Germinal center (tissue), 1 donor: Measurements from ENCODE around the gene C3.
"Not testable (repeated sequence)": the region's sequence is repeated elsewhere in the genome, so short reads cannot be mapped to it uniquely, and the experiment has no call there.

Experiments used
- DNase-seq: peaks from one replicate; pipeline ENCODE4 v3.0.0; 2012; ENCODE audit warnings: mixed read lengths, low spot score

C3 gene

DNA sequence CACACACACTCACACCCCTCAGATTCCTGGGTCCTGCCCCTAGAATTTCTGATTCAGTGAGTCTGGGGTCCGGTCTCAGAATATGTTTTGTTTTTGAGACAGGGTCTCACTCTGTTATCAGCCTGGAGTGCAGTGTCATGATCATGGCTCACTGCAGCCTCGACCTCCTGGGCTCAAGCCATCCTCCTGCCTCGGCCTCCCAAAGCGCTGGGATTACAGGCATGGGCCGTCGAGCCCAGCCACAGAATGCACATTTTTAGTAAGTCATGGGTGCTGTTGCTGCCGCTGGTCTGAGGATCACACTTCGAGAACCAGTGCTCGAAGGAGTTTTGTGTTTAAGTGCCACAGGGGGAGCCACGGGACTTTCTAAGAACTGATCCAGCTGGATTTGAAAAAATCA is 28.4 kb downstream of the C3 start:
- DNase-seq: no peak

DNA sequence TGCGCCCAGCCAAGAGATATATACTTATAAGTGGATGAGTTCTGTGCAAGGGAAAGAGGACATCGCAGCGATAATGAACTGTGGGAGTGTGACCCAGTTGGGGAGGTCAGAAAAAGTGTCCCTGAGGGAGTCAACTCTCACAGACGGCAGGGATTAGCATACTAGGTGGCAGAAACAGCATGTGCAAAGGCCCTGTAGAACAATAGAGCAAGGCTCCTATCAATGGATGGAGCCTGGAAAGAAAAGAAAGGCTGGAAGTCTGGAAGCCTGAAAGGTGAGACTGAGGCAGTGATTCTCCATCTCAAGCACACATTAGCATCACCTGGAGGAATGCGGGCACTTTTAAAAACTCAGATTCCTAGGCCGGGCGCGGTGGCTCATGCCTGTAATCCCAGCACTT is 29.1 kb downstream of the C3 start:
- no peak for DNase-seq

DNA sequence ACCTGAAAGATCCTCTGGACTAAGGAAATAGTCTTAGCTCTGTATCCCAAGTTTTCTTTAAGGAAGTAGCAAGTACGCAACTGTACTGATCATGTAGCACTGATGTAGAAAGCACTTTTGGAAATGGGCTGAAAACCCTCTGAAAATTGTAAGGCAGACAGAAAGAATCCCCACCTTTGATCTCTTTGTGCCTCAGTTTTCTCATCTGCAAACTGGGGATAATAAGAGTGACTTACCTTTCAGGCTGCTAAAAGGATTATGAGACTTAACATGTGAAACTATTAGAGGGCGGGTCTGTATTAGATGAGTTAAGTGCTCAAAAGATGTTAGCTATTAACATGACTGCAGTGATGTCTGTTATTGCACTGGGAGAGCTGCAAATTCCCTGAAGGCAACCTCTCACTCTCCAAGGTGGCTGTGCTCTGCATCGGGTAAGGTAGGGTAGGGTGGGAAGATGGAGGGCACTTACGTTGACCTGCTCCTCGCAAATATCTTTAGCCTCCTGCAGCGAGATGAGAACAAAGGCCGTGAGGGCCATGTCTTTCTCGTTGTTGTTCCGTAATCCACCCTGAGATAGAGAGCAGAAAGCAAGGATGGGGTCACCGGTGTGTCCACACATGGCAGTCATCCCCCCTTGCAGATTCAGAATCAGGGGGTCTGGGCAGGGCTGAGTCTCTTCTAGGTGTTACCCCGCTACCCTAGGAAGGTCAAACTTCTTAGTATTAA is 30.1 kb downstream of the C3 start:
- no peak for DNase-seq

DNA sequence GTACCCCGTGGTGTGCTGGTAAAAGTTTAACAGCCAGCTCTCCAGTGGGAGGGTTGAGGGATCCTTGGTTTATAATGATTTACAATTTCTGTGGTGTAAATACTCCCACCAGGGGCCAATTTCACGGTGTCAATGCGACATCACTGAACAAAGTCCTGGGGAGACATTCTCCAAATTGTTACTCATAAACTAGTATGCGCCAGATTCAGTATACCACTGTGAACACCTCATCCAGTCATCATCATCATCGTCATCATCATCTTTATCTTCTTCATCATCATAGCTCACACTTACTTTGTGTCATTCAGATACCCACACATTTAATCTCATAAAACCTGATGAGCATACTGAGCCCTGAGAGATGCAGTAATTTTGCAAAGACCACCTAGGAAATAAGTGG is 33.3 kb downstream of the C3 start:
- DNase-seq: no peak

DNA sequence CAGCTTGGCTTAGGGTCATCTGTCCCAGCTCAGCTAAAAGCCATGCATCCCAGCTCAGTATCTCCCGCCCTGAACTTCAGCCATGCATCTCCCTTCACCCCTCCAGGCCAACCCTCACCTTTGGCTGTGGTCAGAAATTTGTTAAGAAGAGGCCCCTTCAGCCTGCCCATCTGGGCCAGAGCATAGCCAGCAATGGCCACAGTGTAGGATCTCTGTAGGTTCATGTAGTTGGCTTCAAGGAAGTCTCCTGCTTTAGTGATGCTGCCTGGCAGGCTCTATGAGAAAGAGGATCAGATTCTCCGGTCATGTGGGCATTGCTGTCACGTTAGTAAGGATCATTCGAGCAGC is 33.8 kb downstream of the C3 start:
- DNase-seq: no peak

DNA sequence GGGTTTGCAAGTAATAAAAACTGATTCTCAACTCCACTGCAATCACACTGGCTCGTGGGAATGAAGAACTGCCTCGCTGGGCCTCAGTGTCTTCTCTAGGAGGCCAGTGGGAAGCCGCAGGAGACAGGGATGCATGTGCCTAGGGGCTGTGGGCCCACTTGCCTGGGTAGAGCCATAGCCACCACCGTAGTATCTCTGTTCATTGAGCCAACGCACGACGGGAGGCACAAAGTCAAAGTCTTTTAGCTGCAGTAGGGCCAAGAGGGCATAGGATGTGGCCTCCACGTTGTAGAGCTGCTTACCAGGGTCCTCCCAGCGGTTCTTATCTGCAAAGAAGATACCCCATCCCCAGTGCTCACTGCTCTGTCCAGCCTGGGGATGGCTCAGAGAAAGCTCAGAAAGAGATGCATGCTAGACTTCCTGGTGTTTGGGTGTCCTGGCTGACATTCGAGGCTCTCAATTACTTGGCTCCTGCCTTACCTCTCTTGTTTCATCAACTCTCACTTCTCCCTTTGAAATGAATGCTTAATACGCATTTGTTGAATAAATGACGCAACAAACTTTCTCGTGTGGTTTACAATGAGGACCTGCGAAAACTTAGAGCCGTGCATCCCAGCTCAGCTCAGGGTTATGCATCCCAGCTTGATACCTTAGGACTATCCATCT is 34.4 kb downstream of the C3 start:
- no peak for DNase-seq

DNA sequence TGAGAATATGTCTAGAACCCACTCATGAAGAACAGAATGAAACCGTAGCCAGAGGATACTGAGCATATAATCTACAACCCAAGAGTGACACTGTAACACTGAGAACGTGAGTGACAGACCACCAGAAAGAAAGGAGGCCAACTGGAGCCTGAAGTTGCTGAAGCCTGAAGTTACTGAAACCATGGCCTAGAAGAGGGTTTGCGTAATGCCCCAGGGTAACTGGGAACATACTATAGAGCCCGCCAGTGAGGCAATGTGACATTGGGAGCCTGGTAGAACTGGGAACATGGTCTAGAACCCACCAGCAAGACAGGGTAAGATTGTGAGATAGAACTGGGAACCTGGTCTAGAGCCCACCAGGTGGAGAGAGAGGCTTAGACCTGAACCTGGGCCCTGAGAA is 35.0 kb downstream of the C3 start:
- DNase-seq: no peak

DNA sequence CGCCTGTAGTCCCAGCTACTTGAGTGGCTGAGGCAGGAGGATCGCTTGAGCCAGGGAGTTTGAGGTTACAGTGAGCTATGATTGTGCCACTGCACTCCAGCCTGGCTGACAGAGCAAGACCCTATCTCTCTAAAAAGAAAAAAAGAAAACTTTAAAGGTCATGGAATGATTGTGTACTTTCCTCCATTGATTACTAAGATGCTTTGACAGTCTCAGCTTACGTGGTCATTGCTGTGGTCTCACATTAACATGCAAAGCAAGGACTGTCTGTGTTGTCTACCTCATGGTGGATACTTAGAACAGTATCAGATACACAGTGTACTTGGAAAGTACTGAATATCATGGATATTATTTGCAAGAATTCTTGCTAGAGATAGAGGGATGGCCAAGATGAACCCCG is 36.5 kb downstream of the C3 start:
- DNase-seq: no peak

DNA sequence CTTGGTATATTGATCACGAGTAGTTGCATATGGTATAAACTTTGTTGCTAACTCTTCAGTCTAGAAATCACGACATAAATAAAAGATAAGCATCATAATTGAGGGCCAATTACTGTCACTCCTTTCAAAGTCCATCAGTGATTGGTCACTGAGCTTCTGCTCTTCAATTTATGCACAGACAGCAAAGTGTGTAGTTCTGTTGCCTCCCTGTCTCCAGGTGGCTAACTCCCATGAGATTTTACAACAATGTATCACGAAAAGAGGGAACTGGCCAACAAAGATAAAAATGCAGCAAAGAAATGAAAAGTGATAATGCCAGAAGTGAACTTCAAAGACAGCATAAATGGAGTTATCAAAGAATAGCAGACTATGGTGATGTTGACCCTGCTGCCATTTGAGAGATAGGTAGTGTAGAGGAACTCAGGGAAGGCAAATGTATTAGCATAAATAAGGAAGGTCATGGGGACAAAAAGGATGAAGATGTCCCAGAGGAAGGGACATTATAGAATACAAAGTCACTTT is 37.8 kb downstream of the C3 start:
- no peak for DNase-seq

DNA sequence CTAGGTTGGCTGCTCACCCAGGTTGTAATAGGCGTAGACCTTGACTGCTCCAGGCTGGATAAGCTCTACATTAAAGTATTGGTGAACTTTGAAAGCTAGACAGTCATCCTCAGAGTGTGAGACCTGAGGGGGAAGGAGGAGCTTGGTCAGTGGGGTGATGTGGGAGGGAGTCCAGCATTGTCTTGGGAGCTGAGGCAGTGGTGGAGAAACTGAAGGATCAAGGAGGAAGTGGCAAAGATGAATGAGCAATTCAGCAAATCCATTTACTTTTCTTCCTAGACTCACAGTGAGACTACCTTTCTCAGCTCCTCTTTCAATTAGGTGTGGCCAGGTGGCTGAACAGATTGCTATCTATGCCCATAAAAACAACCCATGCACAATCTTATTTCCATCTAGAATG is 40.3 kb downstream of the C3 start:
- DNase-seq: no peak

DNA sequence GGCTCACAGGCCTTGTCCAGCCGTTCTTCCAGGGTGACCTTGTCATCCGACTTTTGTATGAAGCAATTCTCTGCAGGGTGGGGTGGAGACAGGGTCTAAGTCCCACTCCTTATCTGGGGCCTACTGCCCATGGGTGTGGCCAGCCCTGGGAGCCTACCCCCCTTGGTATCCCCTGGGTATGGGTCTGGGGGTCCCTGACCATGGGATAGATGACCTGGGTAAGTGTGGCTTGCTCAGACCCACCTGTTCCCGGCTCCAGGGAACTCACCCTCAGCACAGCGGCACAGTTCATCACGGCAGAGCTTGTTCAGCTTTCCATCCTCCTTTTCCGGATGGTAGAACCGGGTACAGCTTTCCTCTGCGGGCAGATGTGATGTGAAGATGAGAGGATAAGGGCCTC is 41.3 kb downstream of the C3 start:
- no peak for DNase-seq

DNA sequence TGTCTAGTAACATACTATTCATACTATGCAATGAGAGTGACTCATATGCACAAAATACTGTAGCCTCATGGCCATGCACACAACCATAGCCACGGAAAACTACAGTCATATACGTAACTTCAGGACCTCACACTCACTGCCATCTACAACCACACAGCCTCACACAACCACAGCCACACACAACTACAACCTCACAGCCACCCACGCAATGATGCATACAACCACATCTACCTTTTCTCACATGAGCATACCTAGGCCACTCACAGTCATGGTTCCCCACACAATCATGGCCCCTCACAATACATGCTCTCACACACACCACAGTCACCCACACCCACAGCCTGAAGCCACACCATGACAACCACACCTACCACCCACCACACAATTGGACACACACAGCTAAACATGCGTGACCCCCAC is 41.8 kb downstream of the C3 start:
- no peak for DNase-seq

DNA sequence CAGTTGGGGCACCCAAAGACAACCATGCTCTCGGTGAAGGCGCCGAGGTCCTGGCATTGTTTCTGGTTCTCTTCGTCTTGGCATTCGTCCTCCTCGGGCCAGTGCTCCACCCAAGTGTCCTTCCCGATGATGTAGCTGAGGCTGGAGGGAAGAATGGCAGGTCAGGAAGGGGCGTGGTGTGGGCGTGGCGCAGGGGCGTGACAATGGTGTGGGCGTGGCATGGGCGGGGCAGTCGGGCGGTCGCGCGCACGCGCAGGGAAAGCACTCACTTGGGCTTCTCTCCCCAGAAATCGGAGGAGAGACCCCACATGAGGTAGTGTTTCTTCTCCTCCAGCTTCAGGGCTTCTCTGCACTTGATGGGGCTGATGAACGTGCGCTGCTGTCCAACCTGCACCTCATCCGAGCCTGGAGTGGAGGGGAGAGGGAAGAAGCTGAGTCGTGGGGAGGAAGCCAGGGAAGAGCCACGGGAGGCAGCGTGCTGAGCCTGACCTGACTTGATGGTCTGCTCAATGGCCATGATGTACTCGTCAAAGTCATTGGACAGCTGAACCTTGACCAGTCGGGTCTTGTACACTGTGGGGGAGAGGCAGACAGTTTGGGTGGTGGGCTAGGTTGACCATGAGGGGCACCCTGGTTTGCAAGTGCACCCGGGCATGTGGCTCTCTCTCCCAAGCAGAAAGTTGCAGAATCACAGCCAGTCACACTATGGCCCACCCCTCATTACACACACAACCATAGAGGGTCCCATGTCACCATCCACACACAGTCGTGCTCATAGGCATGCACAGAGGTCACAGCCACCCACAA is 42.4 kb downstream of the C3 start:
- peak; percentile 39 for DNase-seq

DNA sequence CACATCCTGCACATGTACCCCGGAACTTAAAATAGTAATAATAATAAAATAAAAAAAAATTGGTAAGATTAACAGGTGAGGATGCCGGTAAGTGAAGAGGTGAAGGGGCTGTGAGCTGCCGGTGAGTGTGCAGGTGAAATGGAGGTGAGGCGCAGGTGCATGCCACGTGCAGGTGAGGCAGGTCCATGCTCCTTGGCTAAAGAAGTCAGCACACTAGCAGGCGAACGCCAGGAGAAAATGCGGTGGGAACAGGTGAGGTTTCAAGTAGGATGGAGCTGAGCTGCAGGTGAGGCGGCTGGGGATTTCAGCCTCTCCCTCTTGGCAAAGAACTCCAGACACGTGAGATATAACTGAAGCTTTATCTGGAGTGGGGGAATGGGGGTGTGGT is 43.0 kb downstream of the C3 start:
- no peak for DNase-seq

DNA sequence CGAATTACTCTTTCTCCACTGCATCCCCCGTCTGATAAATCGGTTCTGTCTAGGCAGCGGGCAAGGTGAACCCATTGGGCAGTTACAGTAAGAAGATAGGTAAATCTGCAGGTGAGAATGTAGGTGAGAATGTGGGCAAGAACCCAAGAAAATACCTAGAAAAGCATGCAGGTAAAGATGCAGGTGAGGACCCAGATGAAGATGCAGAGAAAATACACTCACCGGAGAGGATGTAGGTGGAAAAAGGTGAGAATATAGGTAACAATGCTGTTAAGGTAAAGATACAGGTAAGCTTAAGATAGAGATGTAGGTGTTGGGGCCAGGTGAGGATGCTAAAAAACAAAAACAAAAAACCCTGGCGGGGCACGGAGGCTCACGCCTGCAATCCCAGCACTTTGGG is 44.2 kb downstream of the C3 start:
- DNase-seq: no peak

DNA sequence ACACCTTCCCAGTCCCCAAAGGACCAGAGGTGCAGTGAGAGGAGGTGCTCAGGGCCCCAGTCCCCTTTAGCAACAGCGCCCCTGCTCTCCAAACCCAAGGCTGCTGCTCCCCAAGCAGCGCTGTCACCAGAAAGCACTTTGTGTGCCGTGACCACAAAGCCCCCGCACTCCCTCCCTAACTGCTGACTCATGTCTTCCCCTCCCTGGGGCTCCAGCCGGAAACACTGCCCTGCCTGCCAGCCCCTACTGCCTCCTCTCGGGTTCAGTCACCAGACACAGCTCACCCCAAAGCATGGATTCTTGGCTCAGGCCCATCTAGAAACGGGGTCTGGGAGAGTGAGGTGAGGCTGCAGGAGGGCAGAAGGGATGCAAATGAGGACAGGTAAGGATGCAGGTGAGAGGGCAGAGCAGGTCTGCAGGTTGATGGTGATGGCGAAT is 45.6 kb downstream of the C3 start:
- DNase-seq: peak; percentile 26

DNA sequence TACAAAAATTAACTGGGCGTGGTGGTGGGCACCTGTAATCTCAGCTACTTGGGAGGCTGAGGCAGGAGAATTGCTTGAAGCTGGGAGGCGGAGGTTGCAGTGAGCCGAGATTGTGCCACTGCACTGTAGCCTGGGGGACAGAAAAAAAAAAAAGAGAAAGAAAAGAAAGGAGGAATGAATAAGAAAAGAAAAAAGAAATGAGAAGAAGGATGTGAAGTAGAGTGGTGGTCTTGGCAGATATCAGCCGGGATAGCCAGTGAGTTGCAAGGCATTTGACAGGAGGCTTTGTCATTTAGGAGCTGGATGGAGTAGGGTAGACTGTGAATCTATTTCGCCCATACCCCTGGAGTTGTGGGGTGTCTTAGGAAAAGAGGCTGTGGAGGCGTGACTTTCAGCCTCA is 46.0 kb downstream of the C3 start:
- DNase-seq: not testable (repeated sequence)

DNA sequence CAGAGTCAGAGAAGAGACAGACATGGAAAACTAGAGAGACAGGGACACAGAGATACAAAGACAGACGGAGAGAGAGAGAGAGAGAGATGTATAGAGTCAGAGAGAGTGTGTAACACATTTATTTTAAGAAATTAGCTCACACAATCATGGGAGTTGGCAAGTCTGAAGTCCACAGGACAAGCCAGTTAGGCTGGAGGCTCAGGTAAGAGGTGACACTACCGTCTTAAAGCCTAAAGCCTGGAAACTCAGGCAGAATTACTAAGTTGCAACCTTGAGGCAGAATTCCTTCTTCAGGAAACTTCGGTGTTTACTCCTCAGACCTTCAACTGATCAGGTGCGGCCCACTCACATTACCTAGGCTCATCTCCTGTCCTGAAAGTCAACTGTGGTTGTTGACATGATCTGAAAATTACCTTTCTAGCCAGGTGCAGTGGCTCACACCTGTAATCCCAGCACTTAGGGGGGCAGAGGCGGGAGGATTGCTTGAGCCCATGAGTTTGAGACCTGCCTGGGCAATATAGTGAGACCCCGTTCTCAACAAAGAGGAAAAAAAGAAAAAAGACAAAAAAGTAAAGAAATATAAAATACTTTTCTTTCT is 47.7 kb downstream of the C3 start:
- no peak for DNase-seq

DNA sequence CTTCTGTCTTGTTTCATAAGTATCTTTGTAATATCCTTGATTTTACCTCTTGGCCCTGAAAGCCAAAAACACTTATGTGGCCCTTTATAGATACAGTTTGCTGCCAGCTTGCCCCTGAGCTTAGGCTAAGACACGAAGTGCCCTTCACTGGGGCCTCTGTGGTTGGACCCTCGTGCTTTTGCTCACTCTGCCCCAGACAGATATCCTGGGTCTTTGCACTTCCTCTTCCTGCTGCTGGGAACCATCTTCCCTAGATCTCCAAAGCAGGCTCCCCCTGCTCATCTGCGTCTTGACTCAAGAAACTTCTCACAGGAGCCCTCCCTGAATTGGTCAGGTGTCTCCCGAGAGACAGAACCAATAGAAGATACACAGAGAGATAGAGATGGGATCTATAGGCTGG is 48.5 kb downstream of the C3 start:
- DNase-seq: no peak

DNA sequence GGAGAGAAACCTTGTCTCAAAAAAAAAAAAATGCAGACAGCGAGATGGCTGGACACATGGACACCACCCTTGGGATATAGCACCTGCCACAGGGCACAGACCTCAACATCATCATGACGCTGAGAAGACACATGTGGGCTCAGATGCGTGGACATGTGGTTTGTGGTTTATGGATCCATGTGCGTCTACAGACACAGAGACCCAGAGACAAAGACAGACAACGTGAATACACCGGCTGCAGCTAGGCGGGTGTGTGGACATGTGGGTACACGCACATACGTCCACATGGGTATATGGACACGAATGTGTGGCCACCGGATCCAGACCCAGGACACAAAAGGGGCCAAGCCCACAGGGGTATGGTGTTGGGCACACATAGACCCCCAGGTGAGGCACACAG is 51.8 kb downstream of the C3 start:
- DNase-seq: no peak

DNA sequence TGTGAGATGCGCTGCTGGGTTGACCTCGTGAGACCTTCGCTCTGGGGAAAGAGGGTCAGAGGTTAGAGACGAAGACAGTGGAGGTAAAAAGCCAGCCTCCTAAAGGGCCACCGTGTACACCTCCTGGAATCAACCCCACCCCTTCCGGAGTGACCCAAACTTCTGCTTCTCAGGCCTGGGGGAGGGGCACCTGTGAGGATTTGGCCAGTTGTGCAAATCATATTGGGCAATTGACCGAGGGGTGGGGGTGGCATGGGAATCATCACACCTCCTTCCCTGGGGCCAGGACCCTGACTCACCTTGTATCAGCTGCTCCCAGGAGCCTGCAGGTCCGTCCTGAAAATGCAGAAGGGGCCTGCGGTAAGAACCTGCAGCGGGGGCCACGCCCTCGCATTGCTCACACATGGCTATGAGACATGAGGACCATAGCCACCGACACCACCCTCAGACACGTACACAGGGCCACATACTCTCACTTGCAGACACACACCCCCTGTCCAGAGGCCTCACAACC is 53.3 kb downstream of the C3 start:
- no peak for DNase-seq

DNA sequence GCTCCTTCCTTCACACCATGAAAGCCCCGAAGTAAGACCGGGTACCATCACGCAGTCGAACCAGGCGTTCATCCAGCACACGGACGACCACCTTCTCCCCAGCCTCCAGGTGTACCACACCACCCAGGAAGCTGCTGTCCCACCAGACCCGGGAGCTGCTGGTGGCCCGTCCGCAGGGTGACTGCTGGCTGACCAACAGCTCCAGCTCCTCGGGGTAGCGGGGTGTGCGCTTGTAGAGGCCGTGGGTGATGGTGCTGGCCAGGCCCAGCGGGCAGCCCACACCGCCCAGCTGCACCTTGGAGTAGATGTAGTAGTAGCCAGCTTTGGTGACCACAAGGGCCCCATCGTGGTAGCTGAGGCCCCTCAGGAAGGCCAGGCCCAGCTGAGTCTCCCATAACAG is 55.5 kb downstream of the C3 start:
- DNase-seq: no peak
